H9 (cell line): Measurements from ENCODE around the gene SLC4A1. TPM values are rescaled to one million over a fixed set of nuclear protein-coding genes. Genes with fewer than 3 reads are reported as not detected.
A peak's percentile ranks its signal among the peaks of the same experiment; 100 is the strongest.

Experiments used
- DNase-seq: peaks from one replicate; pipeline ENCODE4 v3.0.0-alpha.2; 2017
- H2AFZ ChIP-seq: one replicate; pipeline ENCODE4 v1.6.1; 2013; ENCODE audit warnings: mild to moderate bottlenecking, low read length, control low read depth, moderate library complexity
- H2AK5ac ChIP-seq: 2 replicates; pipeline ENCODE4 v1.6.1; 2013; ENCODE audit warnings: low read length, control low read depth, mixed read lengths; ENCODE audit not compliant: insufficient read length
- H2BK120ac ChIP-seq: one replicate; pipeline ENCODE4 v1.6.1; 2013; ENCODE audit warnings: low read depth, mild to moderate bottlenecking, low read length, control low read depth, inconsistent platforms; ENCODE audit not compliant: poor library complexity, severe bottlenecking
- H2BK12ac ChIP-seq: 2 replicates; pipeline ENCODE4 v1.6.1; 2013; ENCODE audit warnings: low read length, control low read depth, mixed read lengths, low read depth; ENCODE audit not compliant: insufficient read length
- H2BK15ac ChIP-seq: 2 replicates; pipeline ENCODE4 v1.6.1; 2013; ENCODE audit warnings: low read depth, low read length, control low read depth
- H2BK20ac ChIP-seq: one replicate; pipeline ENCODE4 v1.6.1; 2013; ENCODE audit warnings: low read depth, mild to moderate bottlenecking, low read length, control low read depth, inconsistent platforms; ENCODE audit not compliant: poor library complexity, severe bottlenecking
- H2BK5ac ChIP-seq: 2 replicates; pipeline ENCODE4 v1.6.1; 2013; ENCODE audit warnings: low read length, control low read depth, mixed read lengths; ENCODE audit not compliant: insufficient read length
- H3K14ac ChIP-seq: 2 replicates; pipeline ENCODE4 v1.6.1; 2013; ENCODE audit warnings: low read length, control low read depth; ENCODE audit not compliant: insufficient read depth
- H3K18ac ChIP-seq: 2 replicates; pipeline ENCODE4 v1.6.1; 2013; ENCODE audit warnings: low read depth, mild to moderate bottlenecking, mixed read lengths, low read length, control low read depth; ENCODE audit not compliant: insufficient read length
- H3K23ac ChIP-seq: 2 replicates; pipeline ENCODE4 v1.6.1; 2013; ENCODE audit warnings: low read length, control low read depth, mixed read lengths, low read depth; ENCODE audit not compliant: insufficient read length
- H3K23me2 ChIP-seq: 2 replicates; pipeline ENCODE4 v1.6.1; 2013; ENCODE audit warnings: low read depth, mild to moderate bottlenecking, mixed read lengths, low read length, control low read depth; ENCODE audit not compliant: insufficient read length, poor library complexity, severe bottlenecking
- H3K27ac ChIP-seq: 2 replicates; pipeline ENCODE4 v1.5.1; 2013; ENCODE audit warnings: low read length, control low read depth, mixed read lengths, low read depth; ENCODE audit not compliant: insufficient read length
- H3K27me3 ChIP-seq: 2 replicates; pipeline ENCODE4 v1.6.1; 2013; ENCODE audit warnings: low read length, control low read depth, inconsistent platforms; ENCODE audit not compliant: insufficient read depth
- H3K4ac ChIP-seq: 2 replicates; pipeline ENCODE4 v1.6.1; 2013; ENCODE audit warnings: low read depth, mild to moderate bottlenecking, control low read depth, inconsistent platforms, low read length, moderate library complexity
- H3K4me1 ChIP-seq: 2 replicates; pipeline ENCODE4 v1.6.1; 2013; ENCODE audit warnings: low read length, control low read depth, inconsistent platforms; ENCODE audit not compliant: insufficient read depth
- H3K4me2 ChIP-seq: 2 replicates; pipeline ENCODE4 v1.6.1; 2013; ENCODE audit warnings: low read length, control low read depth, mixed read lengths; ENCODE audit not compliant: insufficient read length, insufficient read depth
- H3K56ac ChIP-seq: 2 replicates; pipeline ENCODE4 v1.6.1; 2013; ENCODE audit warnings: low read depth, mild to moderate bottlenecking, mixed read lengths, low read length, control low read depth; ENCODE audit not compliant: insufficient read length
- H3K79me1 ChIP-seq: 2 replicates; pipeline ENCODE4 v1.6.1; 2013; ENCODE audit warnings: low read depth, mild to moderate bottlenecking, moderate library complexity, low read length, control low read depth, inconsistent platforms; ENCODE audit not compliant: insufficient read depth, poor library complexity, severe bottlenecking
- H3K79me2 ChIP-seq: 2 replicates; pipeline ENCODE4 v1.6.1; 2013; ENCODE audit warnings: low read length, control low read depth, inconsistent platforms; ENCODE audit not compliant: insufficient read depth
- H3K9ac ChIP-seq: 2 replicates; pipeline ENCODE4 v1.6.1; 2013; ENCODE audit warnings: low read length, control low read depth, mixed read lengths; ENCODE audit not compliant: insufficient read length; ENCODE audit errors: extremely low read depth
- H3K9me3 ChIP-seq: one replicate; pipeline ENCODE4 v1.6.1; 2013; ENCODE audit warnings: low read depth, low read length, inconsistent platforms; ENCODE audit not compliant: control insufficient read depth
- H3T11ph ChIP-seq: one replicate; pipeline ENCODE4 v1.6.1; 2013; ENCODE audit warnings: mild to moderate bottlenecking, low read length, control low read depth, inconsistent platforms
- H4K20me1 ChIP-seq: one replicate; pipeline ENCODE4 v1.6.1; 2013; ENCODE audit not compliant: control insufficient read depth, insufficient read length, insufficient read depth
- H4K5ac ChIP-seq: 2 replicates; pipeline ENCODE4 v1.6.1; 2013; ENCODE audit warnings: low read depth, mild to moderate bottlenecking, mixed read lengths, low read length, control low read depth; ENCODE audit not compliant: insufficient read length
- H4K8ac ChIP-seq: replicated peaks from 2 replicates; pipeline ENCODE4 v1.6.1; 2013; ENCODE audit warnings: low read length, control low read depth, mixed read lengths, low read depth; ENCODE audit not compliant: insufficient read length
- H4K91ac ChIP-seq: 2 replicates; pipeline ENCODE4 v1.6.1; 2013; ENCODE audit warnings: low read depth, mild to moderate bottlenecking, moderate library complexity, mixed read lengths, low read length, control low read depth; ENCODE audit not compliant: insufficient read length
- H3K27ac Mint-ChIP-seq, 3 experiments: 2 replicates in 2 of 3; 3 replicates in 1 of 3; pipeline ENCODE4 v1.8.0; 2020 to 2021; ENCODE audit warnings: mixed read lengths in 3 of 3, mild to moderate bottlenecking in 1 of 3, moderate library complexity in 1 of 3
- H3K27me3 Mint-ChIP-seq: 2 replicates; pipeline ENCODE4 v1.8.0; 2021; ENCODE audit warnings: low read depth, mild to moderate bottlenecking, moderate library complexity, mixed read lengths
- H3K36me3 Mint-ChIP-seq, 3 experiments: 2 replicates in 2 of 3; 3 replicates in 1 of 3; pipeline ENCODE4 v1.8.0; 2020 to 2021; ENCODE audit warnings: low read depth in 3 of 3, mixed read lengths in 3 of 3; ENCODE audit not compliant: insufficient read depth in 1 of 3
- H3K4me1 Mint-ChIP-seq, 2 experiments: 2 replicates each; pipeline ENCODE4 v1.8.0; 2020; ENCODE audit warnings: mixed read lengths in 2 of 2
- H3K4me3 Mint-ChIP-seq, 2 experiments: 2 replicates in 1 of 2; 3 replicates in 1 of 2; pipeline ENCODE4 v1.8.0; 2020 to 2021; ENCODE audit warnings: mild to moderate bottlenecking in 2 of 2, mixed read lengths in 2 of 2, moderate library complexity in 1 of 2
- H3K9me3 Mint-ChIP-seq, 2 experiments: 2 replicates in 1 of 2; 3 replicates in 1 of 2; pipeline ENCODE4 v1.8.0; 2020; ENCODE audit warnings: mild to moderate bottlenecking in 2 of 2, mixed read lengths in 2 of 2, moderate library complexity in 1 of 2
- CTCF ChIP-seq: fragments of 200-600 bp; sonication (generic); conservative IDR thresholded peaks from 3 replicates; pipeline ENCODE4 v1.8.0; 2021; ENCODE audit warnings: antibody characterized with exemption, mild to moderate bottlenecking
- whole genome bisulfite sequencing: extraction: QIAGEN DNeasy Blood & Tissue Kit; methylation state at CpG from one replicate; pipeline ENCODE4 v1.1.7; 2013; ENCODE audit warnings: missing lambda C conversion rate, low lambda C conversion rate, mixed read lengths; ENCODE audit not compliant: insufficient read length; ENCODE audit errors: extremely low coverage; 5-methylcytosine and 5-hydroxymethylcytosine counted together
- total RNA-seq: library from RNA; stranded (reverse); gene quantifications from 2 replicates; pipeline ENCODE4 v1.2.1, GENCODE V29; 2021

SLC4A1 gene
- total RNA-seq, 1 experiment from 2014 or later: not detected

- WGBS: no CpG with 5 or more reads among the region's 7 CpGs
- Histone ChIP-seq H3K4me1 (no peaks in the 10 kb centered on the region), H2BK5ac (no peak overlapping the region), H3K79me1 (no peaks in the 10 kb centered on the region), H4K5ac (no peak overlapping the region), H3K27me3 (no peaks in the 10 kb centered on the region), H2BK15ac (no peak overlapping the region), H3K4me2 (no peak overlapping the region), H2BK12ac (no peak overlapping the region), H3K4ac (no peak overlapping the region), H4K91ac (no peak overlapping the region), H3K27ac (no peak overlapping the region), H3K79me2 (no peaks in the 10 kb centered on the region), H3K14ac (no peak overlapping the region), H4K20me1 (no peaks in the 10 kb centered on the region), H3K23ac (no peak overlapping the region), H3T11ph (no peak overlapping the region), H3K56ac (no peak overlapping the region), H3K23me2 (peaks cover 21% of the 10 kb centered on the region), H3K18ac (no peak overlapping the region), H2AK5ac (no peak overlapping the region), H3K9ac (no peak overlapping the region), H4K8ac (no peak overlapping the region), H2BK20ac (no peak overlapping the region), H3K9me3 (no peaks in the 10 kb centered on the region), H2AFZ (no peak overlapping the region), H2BK120ac (no peak overlapping the region)
- H3K9me3 Mint-ChIP-seq: no peaks in the 10 kb centered on the region; a peak in 1 of 5 replicates
- H3K36me3 Mint-ChIP-seq: no peaks in the 10 kb centered on the region
- H3K27me3 Mint-ChIP-seq: no peaks in the 10 kb centered on the region; the same call in 1 of the 2 replicates
- DNase-seq: no peak
- peak overlapping the region in 1 of 2 experiments; percentile 50; a peak in 1 of 5 replicates for H3K4me3 Mint-ChIP-seq
- no peak overlapping the region for H3K27ac Mint-ChIP-seq
- H3K4me1 Mint-ChIP-seq: peaks cover 7 to 12% of the 10 kb centered on the region in 2 experiments
- no peak for TF ChIP-seq CTCF
Measured at GRCh38 chr17:44223541-44224071, 44.3 kb downstream of the SLC4A1 start.
